ENCODE results near the gene DNASE1L3.
"Not testable (repeated sequence)": the region's sequence is repeated elsewhere in the genome, so short reads cannot be mapped to it uniquely, and the experiment has no call there.

Gene DNASE1L3

GRCh38 chr3:58234516-58234931 lies 23.8 kb upstream of the DNASE1L3 start:
- H3K9ac ChIP-seq (ENCODE audit: insufficient read length, low read depth) = no peak overlapping the region
- no peaks in the 10 kb centered on the region for H3K9me3 ChIP-seq (ENCODE audit: insufficient read depth, low read length)
- H3K4me3 ChIP-seq (ENCODE audit: insufficient read length, low read depth) = no peak overlapping the region
- no peaks in the 10 kb centered on the region for H3K36me3 ChIP-seq (ENCODE audit: insufficient read depth, insufficient read length, low read length)
- peaks cover 62% of the 10 kb centered on the region for H3K27me3 ChIP-seq (ENCODE audit: insufficient read depth, insufficient read length)
- no peak for TF ChIP-seq SUZ12 (IDR thresholded peaks at IDR 0.05; ENCODE audit: extremely low read depth, insufficient read depth, insufficient read length)
- TF ChIP-seq YY1 (IDR thresholded peaks at IDR 0.05; ENCODE audit: insufficient read depth, insufficient read length) = no peak
- no peak for TF ChIP-seq ZNF274 (IDR thresholded peaks at IDR 0.05; ENCODE audit: low read depth, low read length)
- peaks cover 5% of the 10 kb centered on the region for H3K4me1 ChIP-seq (ENCODE audit: insufficient read depth, insufficient read length)
- no peak for DNase-seq (ENCODE audit: low read depth, low spot score)

- no peak for TF ChIP-seq YY1 (IDR thresholded peaks at IDR 0.05; ENCODE audit: insufficient read depth, insufficient read length)
- DNase-seq (ENCODE audit: low read depth, low spot score) = no peak
- Histone ChIP-seq H3K27me3 (ENCODE audit: insufficient read depth, insufficient read length) (peaks cover 46% of the 10 kb centered on the region), H3K4me3 (ENCODE audit: insufficient read length, low read depth) (no peak overlapping the region), H3K36me3 (ENCODE audit: insufficient read depth, insufficient read length, low read length) (no peaks in the 10 kb centered on the region), H3K4me1 (ENCODE audit: insufficient read depth, insufficient read length) (peaks cover 5% of the 10 kb centered on the region), H3K9me3 (ENCODE audit: insufficient read depth, low read length) (no peaks in the 10 kb centered on the region), H3K9ac (ENCODE audit: insufficient read length, low read depth) (no peak overlapping the region)
These were observed 20.9 kb upstream of the DNASE1L3 start for GRCh38 chr3:58231666-58232065.

- Histone ChIP-seq H3K36me3 (ENCODE audit: insufficient read depth, insufficient read length, low read length) (no peaks in the 10 kb centered on the region), H3K4me1 (ENCODE audit: insufficient read depth, insufficient read length) (no peaks in the 10 kb centered on the region), H3K9ac (ENCODE audit: insufficient read length, low read depth) (no peak overlapping the region), H3K27me3 (ENCODE audit: insufficient read depth, insufficient read length) (peaks cover 40% of the 10 kb centered on the region), H3K9me3 (ENCODE audit: insufficient read depth, low read length) (no peaks in the 10 kb centered on the region), H3K4me3 (ENCODE audit: insufficient read length, low read depth) (no peak overlapping the region)
- DNase-seq (ENCODE audit: low read depth, low spot score) = no peak
- TF ChIP-seq ZNF274 (IDR thresholded peaks at IDR 0.05; ENCODE audit: low read depth, low read length) (no peak), SUZ12 (IDR thresholded peaks at IDR 0.05; ENCODE audit: extremely low read depth, insufficient read depth, insufficient read length) (no peak), YY1 (IDR thresholded peaks at IDR 0.05; ENCODE audit: insufficient read depth, insufficient read length) (no peak)
These were observed 20.2 kb upstream of the DNASE1L3 start for GRCh38 chr3:58230876-58231552.

DNA sequence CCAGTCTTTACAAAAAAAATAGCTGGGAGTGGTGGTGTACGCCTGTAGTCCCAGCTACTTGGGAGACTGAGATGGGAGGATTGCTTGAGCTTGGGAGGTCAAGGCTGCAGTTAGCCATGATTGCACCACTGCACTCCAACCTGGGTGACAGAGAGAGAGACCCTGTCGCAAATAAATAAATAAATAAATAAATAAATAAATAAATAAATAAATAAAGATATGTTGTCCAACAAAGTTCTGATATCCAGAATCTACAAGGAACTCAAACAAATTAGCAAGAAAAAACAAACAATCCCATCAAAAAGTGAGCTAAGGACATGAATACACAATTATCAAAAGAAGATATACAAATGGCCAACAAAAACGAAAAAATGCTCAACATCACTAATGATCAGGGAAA lies 17.2 kb upstream of the DNASE1L3 start:
- peaks cover 15% of the 10 kb centered on the region for H3K27me3 ChIP-seq (ENCODE audit: insufficient read depth, insufficient read length)
- H3K4me3 ChIP-seq (ENCODE audit: insufficient read length, low read depth); H3K9ac ChIP-seq (ENCODE audit: insufficient read length, low read depth); H3K4me1 ChIP-seq (ENCODE audit: insufficient read depth, insufficient read length); DNase-seq (ENCODE audit: low read depth, low spot score); H3K9me3 ChIP-seq (ENCODE audit: insufficient read depth, low read length); H3K36me3 ChIP-seq (ENCODE audit: insufficient read depth, insufficient read length, low read length): not testable (repeated sequence)

DNA sequence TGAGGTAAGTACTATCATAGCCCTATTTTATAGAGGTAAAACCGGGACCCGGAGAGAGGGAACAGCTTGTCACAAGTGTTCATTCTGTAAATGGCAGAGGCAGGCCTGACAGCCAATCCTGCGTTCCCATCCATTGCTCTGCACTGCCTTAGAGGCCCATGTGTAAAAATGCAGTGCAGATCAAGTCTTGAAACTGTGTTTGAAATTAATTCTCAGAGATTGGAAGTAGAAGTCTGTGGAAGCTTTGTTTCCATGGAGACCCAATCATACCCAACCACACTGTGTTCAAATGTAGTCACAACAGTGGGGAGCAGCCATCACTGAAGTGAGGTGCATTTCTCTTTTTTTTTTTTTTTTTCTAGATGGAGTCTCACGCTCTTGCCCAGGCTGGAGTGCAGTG lies 13.1 kb upstream of the DNASE1L3 start:
- no peak for DNase-seq (ENCODE audit: low read depth, low spot score)
- Histone ChIP-seq H3K9me3 (ENCODE audit: insufficient read depth, low read length) (no peaks in the 10 kb centered on the region), H3K27me3 (ENCODE audit: insufficient read depth, insufficient read length) (peaks cover 3% of the 10 kb centered on the region), H3K9ac (ENCODE audit: insufficient read length, low read depth) (no peak overlapping the region), H3K4me1 (ENCODE audit: insufficient read depth, insufficient read length) (no peaks in the 10 kb centered on the region), H3K36me3 (ENCODE audit: insufficient read depth, insufficient read length, low read length) (no peaks in the 10 kb centered on the region), H3K4me3 (ENCODE audit: insufficient read length, low read depth) (no peak overlapping the region)
- TF ChIP-seq SUZ12 (IDR thresholded peaks at IDR 0.05; ENCODE audit: extremely low read depth, insufficient read depth, insufficient read length) (no peak), YY1 (IDR thresholded peaks at IDR 0.05; ENCODE audit: insufficient read depth, insufficient read length) (no peak), ZNF274 (IDR thresholded peaks at IDR 0.05; ENCODE audit: low read depth, low read length) (no peak)

DNA sequence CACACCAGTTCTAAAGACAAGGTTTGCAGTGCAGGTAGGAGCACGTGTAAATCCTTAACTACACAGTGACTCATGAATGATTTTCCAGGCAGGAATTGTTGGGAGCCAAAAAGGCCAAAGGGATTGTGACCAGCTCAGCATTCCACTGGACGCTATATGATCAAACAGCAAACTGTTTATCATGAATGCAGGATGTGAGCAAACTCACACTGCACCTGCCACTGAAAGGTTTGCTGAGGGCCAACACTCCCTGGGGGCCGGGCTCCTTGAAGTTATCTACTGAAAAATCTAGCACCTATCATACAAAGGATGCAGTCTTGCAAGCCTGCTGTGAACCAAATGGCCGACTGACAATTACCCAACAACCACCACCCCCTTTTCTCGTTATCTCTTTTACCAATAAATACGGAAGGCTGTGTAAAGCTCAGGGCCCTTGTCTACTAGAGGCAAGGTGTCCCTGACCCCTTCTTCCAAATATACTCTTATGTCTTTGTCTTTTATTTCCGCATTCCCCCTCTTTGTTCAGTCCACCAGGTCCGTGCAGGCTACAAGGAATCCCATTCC lies 11.5 kb upstream of the DNASE1L3 start:
- Histone ChIP-seq H3K9me3 (ENCODE audit: insufficient read depth, low read length) (no peaks in the 10 kb centered on the region), H3K4me3 (ENCODE audit: insufficient read length, low read depth) (no peak overlapping the region), H3K27me3 (ENCODE audit: insufficient read depth, insufficient read length) (peaks cover 3% of the 10 kb centered on the region), H3K9ac (ENCODE audit: insufficient read length, low read depth) (no peak overlapping the region), H3K4me1 (ENCODE audit: insufficient read depth, insufficient read length) (peaks cover 2% of the 10 kb centered on the region), H3K36me3 (ENCODE audit: insufficient read depth, insufficient read length, low read length) (no peaks in the 10 kb centered on the region)
- TF ChIP-seq ZNF274 (IDR thresholded peaks at IDR 0.05; ENCODE audit: low read depth, low read length) (no peak), YY1 (IDR thresholded peaks at IDR 0.05; ENCODE audit: insufficient read depth, insufficient read length) (no peak), SUZ12 (IDR thresholded peaks at IDR 0.05; ENCODE audit: extremely low read depth, insufficient read depth, insufficient read length) (no peak)
- no peak for DNase-seq (ENCODE audit: low read depth, low spot score)

DNA sequence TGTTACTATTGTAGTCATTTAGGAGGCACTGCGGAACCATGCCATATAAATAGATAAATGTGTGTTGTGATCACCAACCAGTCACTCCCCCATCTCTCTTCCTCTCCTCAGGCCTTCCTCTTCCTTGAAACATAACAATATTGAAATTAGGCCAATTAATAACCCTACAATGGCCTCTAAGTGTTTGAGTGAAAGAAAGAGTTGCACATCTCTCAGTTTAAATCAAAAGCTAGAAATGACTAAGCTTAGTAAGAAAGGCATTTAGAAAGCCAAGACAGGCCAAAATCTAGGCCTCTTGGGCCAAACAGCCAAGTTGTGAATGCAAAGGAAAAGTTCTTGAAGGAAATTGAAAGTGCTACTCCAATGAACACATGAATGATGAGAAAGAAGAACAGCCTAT lies 8.1 kb upstream of the DNASE1L3 start:
- no peaks in the 10 kb centered on the region for H3K9me3 ChIP-seq (ENCODE audit: insufficient read depth, low read length)
- H3K9ac ChIP-seq (ENCODE audit: insufficient read length, low read depth) = no peak overlapping the region
- H3K36me3 ChIP-seq (ENCODE audit: insufficient read depth, insufficient read length, low read length) = no peaks in the 10 kb centered on the region
- DNase-seq (ENCODE audit: low read depth, low spot score) = no peak
- TF ChIP-seq SUZ12 (IDR thresholded peaks at IDR 0.05; ENCODE audit: extremely low read depth, insufficient read depth, insufficient read length) (no peak), ZNF274 (IDR thresholded peaks at IDR 0.05; ENCODE audit: low read depth, low read length) (no peak), YY1 (IDR thresholded peaks at IDR 0.05; ENCODE audit: insufficient read depth, insufficient read length) (no peak)
- no peaks in the 10 kb centered on the region for H3K27me3 ChIP-seq (ENCODE audit: insufficient read depth, insufficient read length)
- peaks cover 2% of the 10 kb centered on the region for H3K4me1 ChIP-seq (ENCODE audit: insufficient read depth, insufficient read length)
- H3K4me3 ChIP-seq (ENCODE audit: insufficient read length, low read depth) = no peak overlapping the region
